HG02759 (cell line): ENCODE data around the gene ZNF329.

ENCODE experiments used
- ATAC-seq: cut with Tn5 transposase; IDR thresholded peaks from one replicate; pipeline ENCODE4 v1.9.1; 2021; ENCODE audit warnings: mild to moderate bottlenecking, moderate library complexity; ENCODE audit not compliant: unreplicated experiment

Gene ZNF329

GRCh38 chr19:58118979-58119733 is 31.4 kb downstream of the ZNF329 start:
- ATAC-seq: no peak

DNA sequence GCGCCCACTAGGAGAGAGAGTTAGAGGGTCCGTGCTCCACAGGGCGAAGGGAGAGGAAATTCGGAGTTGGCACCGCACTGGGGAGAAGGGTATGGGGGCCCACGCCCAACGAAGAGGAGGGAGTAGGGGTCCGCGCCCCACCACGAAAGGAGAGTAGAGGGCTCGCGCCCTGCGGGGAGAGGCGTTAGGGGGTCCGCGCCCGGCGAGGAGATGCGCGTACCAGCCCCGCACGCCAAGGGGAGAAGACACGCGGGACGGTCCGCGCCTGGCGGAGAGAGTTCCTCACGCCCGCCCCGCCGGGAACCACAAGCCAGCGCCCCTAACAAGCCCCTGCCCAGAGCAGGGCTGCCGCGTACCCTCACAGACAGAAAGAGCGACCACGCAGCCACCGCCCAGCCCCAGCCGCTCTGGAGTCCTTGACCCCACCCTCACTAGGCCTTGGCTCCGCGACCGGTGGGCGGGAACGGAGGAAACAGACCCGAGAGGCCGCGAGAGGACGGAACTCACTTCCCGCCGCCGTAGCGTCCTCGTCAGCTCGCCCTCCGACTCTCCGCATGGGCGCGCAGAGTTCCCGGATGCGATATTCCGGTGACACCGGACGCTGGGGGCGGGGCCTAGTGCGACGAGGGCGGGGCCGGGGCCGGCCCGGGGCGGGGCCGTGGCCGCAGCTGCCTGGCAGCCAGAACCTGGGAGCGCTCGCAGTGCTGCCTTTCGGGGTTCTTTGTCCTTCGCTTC is 32.6 kb downstream of the ZNF329 start:
- ATAC-seq: no peak

DNA sequence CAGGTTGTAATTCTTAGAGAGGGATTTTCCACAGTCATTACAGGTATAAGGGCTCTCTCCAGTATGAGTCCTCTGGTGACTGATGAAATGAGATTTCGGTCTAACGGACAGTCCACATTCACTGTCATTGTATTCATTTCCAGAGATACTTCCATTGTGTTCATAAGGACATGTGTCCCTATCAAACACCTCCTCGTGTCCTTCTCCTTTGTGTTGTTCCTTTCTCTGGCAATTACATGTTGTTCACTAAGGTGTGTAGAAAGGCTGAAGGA is 42.1 kb downstream of the ZNF329 start:
- ATAC-seq: no peak

DNA sequence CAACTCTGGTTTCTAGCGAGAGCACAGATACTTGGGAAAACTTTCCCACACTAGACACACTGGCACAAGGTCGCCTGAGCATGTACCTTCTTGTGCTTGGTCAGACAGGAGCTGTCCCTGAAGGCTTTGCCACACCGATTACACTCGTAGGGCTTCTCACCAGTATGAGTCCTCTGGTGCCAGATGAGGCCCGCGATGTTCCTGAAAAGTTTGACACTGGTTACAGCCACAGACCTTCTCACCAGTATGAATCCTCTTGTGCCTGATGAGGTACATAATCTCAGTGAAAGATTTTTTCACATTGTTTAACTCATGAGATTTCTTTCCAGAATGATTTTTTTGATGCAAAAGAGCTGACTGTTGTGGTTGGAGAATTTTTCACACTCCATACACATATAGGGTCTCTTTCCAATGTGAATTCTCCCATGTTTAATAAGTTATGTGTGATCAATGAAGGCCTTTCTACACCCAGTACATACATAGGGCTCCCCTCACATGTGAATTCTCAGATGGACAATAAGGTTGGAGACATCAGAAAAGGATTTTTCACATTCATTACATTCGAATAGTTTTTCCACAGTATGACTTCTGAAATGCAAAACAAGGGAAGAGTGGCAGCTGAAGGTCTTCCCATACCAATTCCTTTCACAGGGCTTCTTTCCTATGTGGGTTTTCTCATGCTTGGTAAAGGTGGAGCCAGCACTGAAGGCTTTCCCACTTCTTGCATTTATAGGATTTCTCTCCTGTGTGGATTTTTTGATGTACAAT is 42.6 kb downstream of the ZNF329 start:
- no peak for ATAC-seq

- ATAC-seq: no peak
These were observed 51.9 kb downstream of the ZNF329 start for GRCh38 chr19:58098682-58098998.

- peak; percentile 90 for ATAC-seq
These were observed 52.6 kb downstream of the ZNF329 start, which contains the start of gene ZSCAN18 for GRCh38 chr19:58097781-58098681. TSS of gene ZSCAN18 (minus strand) at chr19:58098231. CDS start at chr19:58090267, 7,964 bp downstream.

DNA sequence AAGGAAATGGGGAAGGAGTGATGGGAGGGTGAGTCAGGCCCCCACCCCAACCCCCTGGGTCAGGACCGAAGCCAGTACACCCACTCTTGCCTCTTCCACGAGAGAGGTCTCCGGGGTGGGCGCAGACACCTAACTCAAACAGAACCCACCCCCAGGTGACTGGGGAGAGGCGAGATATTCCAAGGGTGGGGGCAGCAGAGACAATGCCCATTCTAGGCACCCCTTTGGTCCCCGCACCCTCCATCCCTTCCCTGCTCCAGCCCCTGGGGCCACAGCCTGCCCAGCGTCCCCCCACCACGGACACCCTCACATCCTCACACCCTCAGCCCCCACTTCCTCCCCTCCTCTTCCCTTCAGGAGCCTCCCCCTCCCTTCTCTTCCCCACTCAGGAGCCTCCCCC is 53.2 kb downstream of the ZNF329 start:
- ATAC-seq: no peak

DNA sequence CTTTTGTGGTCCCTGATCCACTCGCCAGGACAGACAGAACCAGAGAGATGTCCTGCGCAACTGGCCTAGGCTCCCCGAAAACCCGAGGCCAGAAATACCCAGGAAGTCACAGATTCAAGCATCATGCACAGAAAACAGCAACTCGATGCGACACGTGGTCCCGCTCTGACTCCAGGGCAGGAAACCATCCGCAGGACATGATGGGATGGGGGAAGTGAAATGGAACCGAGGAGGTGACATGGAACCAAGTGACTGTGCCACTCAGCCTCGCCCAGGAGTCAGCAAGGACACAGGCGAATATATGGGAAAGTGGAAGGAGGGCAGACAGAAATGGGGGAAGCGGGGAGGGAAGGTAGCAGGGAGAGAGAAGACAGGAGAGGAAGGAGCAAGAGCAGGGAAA is 53.7 kb downstream of the ZNF329 start:
- no peak for ATAC-seq

DNA sequence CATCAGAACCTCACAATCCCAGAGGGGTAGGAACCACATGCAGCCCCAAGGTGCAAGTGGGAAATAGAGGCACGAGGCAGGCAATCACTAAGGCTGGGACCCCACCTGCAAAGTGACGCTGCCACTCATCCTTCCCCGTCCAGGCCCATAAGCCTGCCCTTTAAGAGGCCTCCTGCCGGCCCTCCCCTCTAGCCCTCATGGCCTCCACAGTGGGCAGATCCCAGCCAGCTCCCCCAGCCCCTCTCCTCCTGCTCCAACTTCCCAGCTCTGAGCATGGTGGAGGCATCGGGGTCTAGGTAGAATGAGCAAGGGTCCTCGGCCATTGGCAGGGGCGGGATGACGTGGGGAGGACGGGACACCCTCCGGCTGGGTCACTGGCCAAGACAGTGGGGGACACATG is 55.3 kb downstream of the ZNF329 start:
- no peak for ATAC-seq

DNA sequence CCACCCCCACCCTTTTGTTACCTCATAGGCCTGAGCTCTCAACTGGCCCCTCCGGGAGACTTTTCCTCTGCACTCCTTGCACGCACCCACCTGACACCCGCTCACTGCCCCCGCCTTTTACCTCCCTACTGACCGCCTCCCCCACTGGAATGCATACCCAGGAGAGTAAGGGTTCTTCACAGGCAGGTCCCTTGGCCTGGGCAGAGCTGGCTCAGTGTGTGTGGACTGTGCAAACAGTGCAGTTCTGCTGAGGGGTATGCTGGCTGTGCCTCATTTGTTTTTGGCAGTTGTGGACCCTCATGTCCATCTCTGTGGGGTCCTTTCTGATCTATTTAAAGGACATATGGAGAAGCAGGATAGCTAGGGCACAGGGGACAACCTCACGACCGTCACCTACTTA is 57.5 kb downstream of the ZNF329 start:
- no peak for ATAC-seq

GRCh38 chr19:58091251-58091995 is 59.2 kb downstream of the ZNF329 start:
- ATAC-seq: no peak

- ATAC-seq: no peak
These were observed 60.7 kb downstream of the ZNF329 start for GRCh38 chr19:58089846-58090245.

DNA sequence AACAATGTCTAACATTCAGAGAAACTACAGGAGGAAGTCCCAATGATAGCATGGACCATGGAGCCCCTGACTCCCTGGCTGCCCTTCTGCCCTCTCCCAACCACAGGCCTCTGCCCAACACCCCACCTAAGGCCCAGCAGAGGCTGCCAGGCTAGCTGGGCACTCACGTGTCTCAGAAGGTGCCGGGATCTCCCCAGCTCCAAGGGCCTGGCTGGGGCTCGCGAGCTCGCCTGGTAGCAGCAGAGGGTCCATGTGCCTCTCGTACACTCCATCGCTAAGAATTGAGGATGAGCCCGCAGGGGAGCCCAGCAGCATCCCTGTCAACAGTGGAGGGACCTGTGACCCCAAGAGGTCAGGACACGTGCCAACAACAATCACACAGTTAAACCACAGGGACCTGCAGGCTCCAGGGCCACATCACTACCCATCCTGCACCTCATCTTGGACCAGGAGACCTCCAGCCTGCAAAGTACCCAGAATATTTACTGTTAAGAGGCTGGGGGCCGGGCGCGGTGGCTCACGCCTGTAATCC is 62.0 kb downstream of the ZNF329 start:
- ATAC-seq: no peak

- ATAC-seq: no peak
These were observed 63.5 kb downstream of the ZNF329 start for GRCh38 chr19:58086825-58087710.

GRCh38 chr19:58085348-58085875 is 65.2 kb downstream of the ZNF329 start:
- no peak for ATAC-seq

DNA sequence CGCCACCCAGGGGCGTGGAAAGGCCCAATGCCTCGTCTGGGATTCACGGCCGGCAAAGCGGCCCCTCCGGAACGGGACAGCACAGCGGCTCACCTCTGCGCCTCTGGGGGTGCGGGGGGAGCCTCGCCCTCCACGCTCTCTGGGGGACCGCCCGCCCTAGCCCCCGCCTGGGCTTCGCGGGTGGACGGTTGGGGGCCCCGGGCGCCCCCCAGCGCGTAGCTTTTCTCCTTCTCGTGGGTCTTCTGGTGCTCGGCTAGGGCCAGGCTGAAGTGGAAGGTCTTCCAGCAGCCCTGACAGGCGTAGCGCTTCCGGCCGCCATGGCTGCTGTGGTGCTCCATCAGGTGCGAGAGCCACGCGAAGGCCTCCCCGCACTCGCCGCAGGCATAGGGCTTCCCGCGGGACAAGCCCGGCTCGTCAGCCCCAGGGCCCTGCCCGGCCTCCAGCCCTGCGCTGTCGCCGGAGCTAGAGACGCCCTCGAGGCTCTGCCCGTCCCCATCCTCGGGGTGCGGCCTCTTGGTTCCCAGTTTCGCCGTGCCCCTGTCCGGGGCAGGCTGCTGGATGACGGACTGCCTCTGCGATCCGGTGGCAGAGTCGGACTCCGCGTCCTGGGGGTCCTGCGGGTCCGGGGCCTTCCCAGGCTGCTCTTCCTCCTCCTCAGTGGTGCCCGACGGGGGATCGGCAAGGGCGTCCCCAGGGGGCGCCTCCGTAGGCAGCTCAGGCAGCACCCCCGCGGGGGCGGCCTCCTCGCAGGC is 65.8 kb downstream of the ZNF329 start:
- ATAC-seq: no peak

- ATAC-seq: no peak
These were observed 67.6 kb downstream of the ZNF329 start for GRCh38 chr19:58083021-58083420.

GRCh38 chr19:58079792-58080191 is 70.8 kb downstream of the ZNF329 start:
- no peak for ATAC-seq
